ENCODE results near the gene METTL1. TPM values are rescaled to one million over a fixed set of nuclear protein-coding genes. Genes with fewer than 3 reads are reported as not detected.

METTL1 gene
- total and polyA plus RNA-seq, 2 experiments from 2014 or later = 18.9 to 39.5 TPM

DNA sequence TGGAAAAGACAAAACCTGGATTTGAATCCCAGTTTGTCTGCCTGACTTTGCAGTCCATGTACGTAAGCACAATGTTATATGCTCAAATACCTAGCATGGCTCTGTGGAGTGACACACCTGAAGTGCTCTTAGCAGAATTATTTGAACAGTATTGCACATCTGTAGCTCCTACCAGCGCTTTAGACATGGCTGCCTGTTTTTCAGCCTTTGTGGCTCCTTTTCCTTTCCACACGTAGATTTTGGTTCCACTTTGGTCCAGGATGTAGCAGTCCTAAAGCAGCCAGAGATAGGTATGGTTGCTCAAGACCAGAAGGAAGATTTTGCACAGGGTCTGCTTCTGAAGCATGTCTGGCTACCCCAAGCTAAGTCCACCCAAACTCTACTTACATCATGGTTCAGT lies 37.5 kb upstream of the METTL1 start:
- DNase-seq (ENCODE audit: low spot score) (no peak), ATAC-seq (no peak)
- H3K36me3 Mint-ChIP-seq (ENCODE audit: low read depth) = peaks cover 4% of the 10 kb centered on the region
- H3K9me2 ChIP-seq (ENCODE audit: insufficient read depth) = no peaks in the 10 kb centered on the region; the same call in 1 of the 2 replicates
- H3K9me3 Mint-ChIP-seq = no peaks in the 10 kb centered on the region
- H3K4me1 Mint-ChIP-seq = peaks cover 2% of the 10 kb centered on the region; the same call in 2 of the 3 replicates
- no peak overlapping the region for H3K4me3 Mint-ChIP-seq
- H3K36me3 ChIP-seq (ENCODE audit: insufficient read depth) = no peaks in the 10 kb centered on the region
- H3K4me1 ChIP-seq (ENCODE audit: insufficient read depth) = 0 out of 2 replicates have a peak, but pooled peaks cover 2% of the 10 kb centered on the region
- no peak overlapping the region for H3K4me2 ChIP-seq
- no peak overlapping the region for H3K4me3 ChIP-seq
- no peaks in the 10 kb centered on the region for H4K20me1 ChIP-seq (replicated peaks; ENCODE audit: insufficient read depth)
- no peaks in the 10 kb centered on the region for H3K79me2 ChIP-seq (replicated peaks; ENCODE audit: insufficient read depth)
- no peak overlapping the region for H2AFZ ChIP-seq
- no peak overlapping the region for H3K27ac ChIP-seq (ENCODE audit: low read depth)
- TF ChIP-seq CREB1 (CRISPR knock-in tag; IDR thresholded peaks at IDR 0.05; ENCODE audit: low read depth) = no peak
- TF ChIP-seq, protein P1, sequence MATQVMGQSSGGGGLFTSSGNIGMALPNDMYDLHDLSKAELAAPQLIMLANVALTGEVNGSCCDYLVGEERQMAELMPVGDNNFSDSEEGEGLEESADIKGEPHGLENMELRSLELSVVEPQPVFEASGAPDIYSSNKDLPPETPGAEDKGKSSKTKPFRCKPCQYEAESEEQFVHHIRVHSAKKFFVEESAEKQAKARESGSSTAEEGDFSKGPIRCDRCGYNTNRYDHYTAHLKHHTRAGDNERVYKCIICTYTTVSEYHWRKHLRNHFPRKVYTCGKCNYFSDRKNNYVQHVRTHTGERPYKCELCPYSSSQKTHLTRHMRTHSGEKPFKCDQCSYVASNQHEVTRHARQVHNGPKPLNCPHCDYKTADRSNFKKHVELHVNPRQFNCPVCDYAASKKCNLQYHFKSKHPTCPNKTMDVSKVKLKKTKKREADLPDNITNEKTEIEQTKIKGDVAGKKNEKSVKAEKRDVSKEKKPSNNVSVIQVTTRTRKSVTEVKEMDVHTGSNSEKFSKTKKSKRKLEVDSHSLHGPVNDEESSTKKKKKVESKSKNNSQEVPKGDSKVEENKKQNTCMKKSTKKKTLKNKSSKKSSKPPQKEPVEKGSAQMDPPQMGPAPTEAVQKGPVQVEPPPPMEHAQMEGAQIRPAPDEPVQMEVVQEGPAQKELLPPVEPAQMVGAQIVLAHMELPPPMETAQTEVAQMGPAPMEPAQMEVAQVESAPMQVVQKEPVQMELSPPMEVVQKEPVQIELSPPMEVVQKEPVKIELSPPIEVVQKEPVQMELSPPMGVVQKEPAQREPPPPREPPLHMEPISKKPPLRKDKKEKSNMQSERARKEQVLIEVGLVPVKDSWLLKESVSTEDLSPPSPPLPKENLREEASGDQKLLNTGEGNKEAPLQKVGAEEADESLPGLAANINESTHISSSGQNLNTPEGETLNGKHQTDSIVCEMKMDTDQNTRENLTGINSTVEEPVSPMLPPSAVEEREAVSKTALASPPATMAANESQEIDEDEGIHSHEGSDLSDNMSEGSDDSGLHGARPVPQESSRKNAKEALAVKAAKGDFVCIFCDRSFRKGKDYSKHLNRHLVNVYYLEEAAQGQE (IDR thresholded peaks at IDR 0.05; ENCODE audit: unreplicated experiment) = no peak
- TF ChIP-seq, protein P2, sequence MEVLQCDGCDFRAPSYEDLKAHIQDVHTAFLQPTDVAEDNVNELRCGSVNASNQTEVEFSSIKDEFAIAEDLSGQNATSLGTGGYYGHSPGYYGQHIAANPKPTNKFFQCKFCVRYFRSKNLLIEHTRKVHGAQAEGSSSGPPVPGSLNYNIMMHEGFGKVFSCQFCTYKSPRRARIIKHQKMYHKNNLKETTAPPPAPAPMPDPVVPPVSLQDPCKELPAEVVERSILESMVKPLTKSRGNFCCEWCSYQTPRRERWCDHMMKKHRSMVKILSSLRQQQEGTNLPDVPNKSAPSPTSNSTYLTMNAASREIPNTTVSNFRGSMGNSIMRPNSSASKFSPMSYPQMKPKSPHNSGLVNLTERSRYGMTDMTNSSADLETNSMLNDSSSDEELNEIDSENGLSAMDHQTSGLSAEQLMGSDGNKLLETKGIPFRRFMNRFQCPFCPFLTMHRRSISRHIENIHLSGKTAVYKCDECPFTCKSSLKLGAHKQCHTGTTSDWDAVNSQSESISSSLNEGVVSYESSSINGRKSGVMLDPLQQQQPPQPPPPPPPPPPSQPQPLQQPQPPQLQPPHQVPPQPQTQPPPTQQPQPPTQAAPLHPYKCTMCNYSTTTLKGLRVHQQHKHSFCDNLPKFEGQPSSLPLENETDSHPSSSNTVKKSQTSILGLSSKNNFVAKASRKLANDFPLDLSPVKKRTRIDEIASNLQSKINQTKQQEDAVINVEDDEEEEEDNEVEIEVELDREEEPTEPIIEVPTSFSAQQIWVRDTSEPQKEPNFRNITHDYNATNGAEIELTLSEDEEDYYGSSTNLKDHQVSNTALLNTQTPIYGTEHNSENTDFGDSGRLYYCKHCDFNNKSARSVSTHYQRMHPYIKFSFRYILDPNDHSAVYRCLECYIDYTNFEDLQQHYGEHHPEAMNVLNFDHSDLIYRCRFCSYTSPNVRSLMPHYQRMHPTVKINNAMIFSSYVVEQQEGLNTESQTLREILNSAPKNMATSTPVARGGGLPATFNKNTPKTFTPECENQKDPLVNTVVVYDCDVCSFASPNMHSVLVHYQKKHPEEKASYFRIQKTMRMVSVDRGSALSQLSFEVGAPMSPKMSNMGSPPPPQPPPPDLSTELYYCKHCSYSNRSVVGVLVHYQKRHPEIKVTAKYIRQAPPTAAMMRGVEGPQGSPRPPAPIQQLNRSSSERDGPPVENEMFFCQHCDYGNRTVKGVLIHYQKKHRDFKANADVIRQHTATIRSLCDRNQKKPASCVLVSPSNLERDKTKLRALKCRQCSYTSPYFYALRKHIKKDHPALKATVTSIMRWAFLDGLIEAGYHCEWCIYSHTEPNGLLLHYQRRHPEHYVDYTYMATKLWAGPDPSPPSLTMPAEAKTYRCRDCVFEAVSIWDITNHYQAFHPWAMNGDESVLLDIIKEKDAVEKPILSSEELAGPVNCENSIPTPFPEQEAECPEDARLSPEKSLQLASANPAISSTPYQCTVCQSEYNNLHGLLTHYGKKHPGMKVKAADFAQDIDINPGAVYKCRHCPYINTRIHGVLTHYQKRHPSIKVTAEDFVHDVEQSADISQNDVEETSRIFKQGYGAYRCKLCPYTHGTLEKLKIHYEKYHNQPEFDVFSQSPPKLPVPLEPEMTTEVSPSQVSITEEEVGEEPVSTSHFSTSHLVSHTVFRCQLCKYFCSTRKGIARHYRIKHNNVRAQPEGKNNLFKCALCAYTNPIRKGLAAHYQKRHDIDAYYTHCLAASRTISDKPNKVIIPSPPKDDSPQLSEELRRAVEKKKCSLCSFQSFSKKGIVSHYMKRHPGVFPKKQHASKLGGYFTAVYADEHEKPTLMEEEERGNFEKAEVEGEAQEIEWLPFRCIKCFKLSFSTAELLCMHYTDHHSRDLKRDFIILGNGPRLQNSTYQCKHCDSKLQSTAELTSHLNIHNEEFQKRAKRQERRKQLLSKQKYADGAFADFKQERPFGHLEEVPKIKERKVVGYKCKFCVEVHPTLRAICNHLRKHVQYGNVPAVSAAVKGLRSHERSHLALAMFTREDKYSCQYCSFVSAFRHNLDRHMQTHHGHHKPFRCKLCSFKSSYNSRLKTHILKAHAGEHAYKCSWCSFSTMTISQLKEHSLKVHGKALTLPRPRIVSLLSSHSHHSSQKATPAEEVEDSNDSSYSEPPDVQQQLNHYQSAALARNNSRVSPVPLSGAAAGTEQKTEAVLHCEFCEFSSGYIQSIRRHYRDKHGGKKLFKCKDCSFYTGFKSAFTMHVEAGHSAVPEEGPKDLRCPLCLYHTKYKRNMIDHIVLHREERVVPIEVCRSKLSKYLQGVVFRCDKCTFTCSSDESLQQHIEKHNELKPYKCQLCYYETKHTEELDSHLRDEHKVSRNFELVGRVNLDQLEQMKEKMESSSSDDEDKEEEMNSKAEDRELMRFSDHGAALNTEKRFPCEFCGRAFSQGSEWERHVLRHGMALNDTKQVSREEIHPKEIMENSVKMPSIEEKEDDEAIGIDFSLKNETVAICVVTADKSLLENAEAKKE (CRISPR knock-in tag; IDR thresholded peaks at IDR 0.05) = no peak
- no peak for TF ChIP-seq NANOG (IDR thresholded peaks at IDR 0.05; ENCODE audit: borderline replicate concordance)
- TF ChIP-seq EZH2 (IDR thresholded peaks at IDR 0.05; ENCODE audit: low read depth, unreplicated experiment) = no peak
- no peak for TF ChIP-seq ZNF114 (CRISPR knock-in tag; IDR thresholded peaks at IDR 0.05)
- TF ChIP-seq POLR2AphosphoS5 (IDR thresholded peaks at IDR 0.05; ENCODE audit: low read depth) = no peak
- TF ChIP-seq STAT1 (IDR thresholded peaks at IDR 0.05; ENCODE audit: unreplicated experiment) = no peak
- H3F3A ChIP-seq (replicated peaks; ENCODE audit: low read depth) = no peaks in the 10 kb centered on the region; the same call in 1 of the 2 replicates
- H3K27ac Mint-ChIP-seq = no peak overlapping the region
- no peaks in the 10 kb centered on the region for H3K27me3 ChIP-seq (ENCODE audit: insufficient read depth)
- peaks cover 6% of the 10 kb centered on the region for H3K27me3 Mint-ChIP-seq (ENCODE audit: insufficient read depth, low read depth, poor library complexity)
